Endodermal cell (in vitro differentiated cells): Measurements from ENCODE around the gene DAPK1. TPM values are rescaled to one million over a fixed set of nuclear protein-coding genes. Genes with fewer than 3 reads are reported as not detected.
"Not testable (repeated sequence)": the region's sequence is repeated elsewhere in the genome, so short reads cannot be mapped to it uniquely, and the experiment has no call there.

Experiments
- DNase-seq: peaks from one replicate; pipeline ENCODE4 v3.0.0-alpha.2; 2017
- H3K27ac ChIP-seq: 2 replicates; pipeline ENCODE4 v1.5.1; 2013; ENCODE audit warnings: mild to moderate bottlenecking, low read depth, low read length, moderate library complexity
- H3K27me3 ChIP-seq: 2 replicates; pipeline ENCODE4 v1.6.1; 2013; ENCODE audit warnings: mild to moderate bottlenecking, low read length, moderate library complexity; ENCODE audit not compliant: insufficient read depth, control insufficient read depth, poor library complexity, severe bottlenecking
- H3K36me3 ChIP-seq: 2 replicates; pipeline ENCODE4 v1.7.0; 2013; ENCODE audit warnings: mild to moderate bottlenecking, low read length, moderate library complexity; ENCODE audit not compliant: control insufficient read depth, insufficient read depth
- H3K4me1 ChIP-seq: one replicate; pipeline ENCODE4 v1.7.0; 2013; ENCODE audit warnings: low read length; ENCODE audit not compliant: control insufficient read depth, insufficient read depth
- H3K4me3 ChIP-seq: 2 replicates; pipeline ENCODE4 v1.5.1; 2013; ENCODE audit warnings: mild to moderate bottlenecking, low read length, moderate library complexity
- H3K9ac ChIP-seq: 2 replicates; pipeline ENCODE4 v1.6.1; 2013; ENCODE audit warnings: mild to moderate bottlenecking, low read length, moderate library complexity; ENCODE audit not compliant: poor library complexity, severe bottlenecking; ENCODE audit errors: extremely low read depth
- H3K9me3 ChIP-seq: 2 replicates; pipeline ENCODE4 v1.6.1; 2013; ENCODE audit warnings: mild to moderate bottlenecking, low read length, moderate library complexity; ENCODE audit not compliant: control insufficient read depth
- H3K27ac Mint-ChIP-seq: 2 replicates; pipeline ENCODE4 v1.8.0; 2020; ENCODE audit warnings: mixed read lengths
- H3K27me3 Mint-ChIP-seq: 2 replicates; pipeline ENCODE4 v1.8.0; 2021; ENCODE audit warnings: mild to moderate bottlenecking, mixed read lengths; ENCODE audit not compliant: insufficient read depth
- H3K36me3 Mint-ChIP-seq: 2 replicates; pipeline ENCODE4 v1.8.0; 2020; ENCODE audit warnings: low read depth, mixed read lengths
- H3K4me1 Mint-ChIP-seq: 2 replicates; pipeline ENCODE4 v1.8.0; 2020; ENCODE audit warnings: mixed read lengths
- H3K4me3 Mint-ChIP-seq: 2 replicates; pipeline ENCODE4 v1.8.0; 2020; ENCODE audit warnings: mild to moderate bottlenecking, moderate library complexity, mixed read lengths
- H3K9me3 Mint-ChIP-seq: 2 replicates; pipeline ENCODE4 v1.8.0; 2020; ENCODE audit warnings: mild to moderate bottlenecking, mixed read lengths
- WGBS, 2 experiments: methylation state at CpG; one replicate each; pipeline versions ENCODE4 v1.1.5 to v1.1.7; 2013; ENCODE audit warnings: missing lambda C conversion rate in 2 of 2, mixed read lengths in 1 of 2; ENCODE audit not compliant: insufficient coverage in 1 of 2, insufficient read length in 1 of 2; 5-methylcytosine and 5-hydroxymethylcytosine counted together
- total RNA-seq, 2 donors: library from RNA; stranded (reverse); fragmentation: NEBNext Ultra II Directional in 1 of 2; extraction: Animal tissue kit (Norgen Biotek cat#: 25700) in 1 of 2; gene quantifications; 2 replicates in 1 of 2; 3 replicates in 1 of 2; pipeline ENCODE4 v1.2.1, GENCODE V29; 2021
- TF ChIP-seq, protein P1 (sequence below): fragments of 200-600 bp; sonication (generic); conservative IDR thresholded peaks from 2 replicates; pipeline ENCODE4 v1.5.0; 2021; ENCODE audit warnings: antibody characterized with exemption, mild to moderate bottlenecking

DAPK1 gene
- total RNA-seq, 2 donors from 2014 or later, result 117 to 139 TPM

DNA sequence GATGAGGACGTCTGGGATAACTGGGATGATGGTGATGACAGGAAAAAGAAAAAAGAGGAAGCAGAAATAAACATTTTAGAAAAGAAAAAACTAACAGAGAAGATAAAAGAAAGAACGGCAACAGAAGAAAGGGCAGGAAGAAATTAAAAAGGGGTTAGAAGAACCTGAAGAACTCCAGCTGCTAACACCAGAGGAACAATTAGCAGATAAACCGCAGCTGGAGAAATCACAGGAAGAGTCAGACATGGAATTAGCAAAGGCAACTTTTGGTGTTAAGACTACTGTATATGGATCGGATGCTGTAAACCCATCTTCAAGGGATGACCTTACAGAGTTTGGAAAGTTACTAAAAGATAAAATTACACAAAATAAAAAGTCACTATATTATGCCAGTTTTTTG is 243.7 kb downstream of the DAPK1 start:
- TF ChIP-seq, protein P1, sequence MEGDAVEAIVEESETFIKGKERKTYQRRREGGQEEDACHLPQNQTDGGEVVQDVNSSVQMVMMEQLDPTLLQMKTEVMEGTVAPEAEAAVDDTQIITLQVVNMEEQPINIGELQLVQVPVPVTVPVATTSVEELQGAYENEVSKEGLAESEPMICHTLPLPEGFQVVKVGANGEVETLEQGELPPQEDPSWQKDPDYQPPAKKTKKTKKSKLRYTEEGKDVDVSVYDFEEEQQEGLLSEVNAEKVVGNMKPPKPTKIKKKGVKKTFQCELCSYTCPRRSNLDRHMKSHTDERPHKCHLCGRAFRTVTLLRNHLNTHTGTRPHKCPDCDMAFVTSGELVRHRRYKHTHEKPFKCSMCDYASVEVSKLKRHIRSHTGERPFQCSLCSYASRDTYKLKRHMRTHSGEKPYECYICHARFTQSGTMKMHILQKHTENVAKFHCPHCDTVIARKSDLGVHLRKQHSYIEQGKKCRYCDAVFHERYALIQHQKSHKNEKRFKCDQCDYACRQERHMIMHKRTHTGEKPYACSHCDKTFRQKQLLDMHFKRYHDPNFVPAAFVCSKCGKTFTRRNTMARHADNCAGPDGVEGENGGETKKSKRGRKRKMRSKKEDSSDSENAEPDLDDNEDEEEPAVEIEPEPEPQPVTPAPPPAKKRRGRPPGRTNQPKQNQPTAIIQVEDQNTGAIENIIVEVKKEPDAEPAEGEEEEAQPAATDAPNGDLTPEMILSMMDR, result no peak
- 83 to 86% methylated on average over 2 to 4 of the region's 4 CpGs for WGBS, 2 experiments

DNA sequence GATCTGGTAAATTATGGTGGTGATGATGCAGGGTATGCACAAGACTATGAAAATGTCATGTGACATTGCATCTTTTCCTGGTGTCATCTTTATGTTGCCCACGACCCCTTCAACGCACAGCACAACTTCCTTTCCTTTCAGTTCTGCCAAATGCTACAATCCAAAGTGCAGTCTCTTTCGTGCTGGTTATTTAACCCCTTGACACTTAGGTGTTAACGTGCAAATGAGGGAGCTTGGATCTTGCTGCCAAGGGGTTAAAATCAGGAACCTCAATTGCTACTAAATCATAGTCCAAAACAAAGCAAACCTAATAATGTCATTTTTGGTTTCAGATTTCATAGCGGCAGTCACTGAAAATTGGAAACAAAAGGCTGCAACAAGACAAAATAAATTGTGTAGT is 244.2 kb downstream of the DAPK1 start:
- H3K4me3 ChIP-seq, result no peak overlapping the region
- no peak overlapping the region for H3K27ac ChIP-seq
- no peaks in the 10 kb centered on the region for H3K27me3 ChIP-seq
- Mint-ChIP-seq H3K4me3 (no peak overlapping the region), H3K9me3 (peaks cover 34% of the 10 kb centered on the region), H3K36me3 (no peaks in the 10 kb centered on the region), H3K4me1 (no peaks in the 10 kb centered on the region), H3K27me3 (no peaks in the 10 kb centered on the region), H3K27ac (no peak overlapping the region)
- TF ChIP-seq, protein P1, result no peak
- no peaks in the 10 kb centered on the region for H3K36me3 ChIP-seq
- H3K9ac ChIP-seq, result no peak overlapping the region
- 78 to 86% methylated on average over 4 to 5 of the region's 5 CpGs for WGBS, 2 experiments
- DNase-seq, result no peak
- peaks cover 15% of the 10 kb centered on the region for H3K9me3 ChIP-seq
- no peaks in the 10 kb centered on the region for H3K4me1 ChIP-seq

More for the DNA sequence above, 243.7 kb downstream of the DAPK1 start:
- Mint-ChIP-seq H3K36me3 (no peaks in the 10 kb centered on the region), H3K4me3 (no peak overlapping the region), H3K27ac (no peak overlapping the region), H3K27me3 (no peaks in the 10 kb centered on the region), H3K4me1 (no peaks in the 10 kb centered on the region), H3K9me3 (peaks cover 34% of the 10 kb centered on the region)
- H3K9me3 ChIP-seq, result peaks cover 15% of the 10 kb centered on the region
- no peak for DNase-seq
- no peak overlapping the region for H3K4me3 ChIP-seq
- H3K36me3 ChIP-seq, result no peaks in the 10 kb centered on the region
- no peak overlapping the region for H3K27ac ChIP-seq
- no peak overlapping the region for H3K9ac ChIP-seq
- no peaks in the 10 kb centered on the region for H3K4me1 ChIP-seq
- no peaks in the 10 kb centered on the region for H3K27me3 ChIP-seq

DNA sequence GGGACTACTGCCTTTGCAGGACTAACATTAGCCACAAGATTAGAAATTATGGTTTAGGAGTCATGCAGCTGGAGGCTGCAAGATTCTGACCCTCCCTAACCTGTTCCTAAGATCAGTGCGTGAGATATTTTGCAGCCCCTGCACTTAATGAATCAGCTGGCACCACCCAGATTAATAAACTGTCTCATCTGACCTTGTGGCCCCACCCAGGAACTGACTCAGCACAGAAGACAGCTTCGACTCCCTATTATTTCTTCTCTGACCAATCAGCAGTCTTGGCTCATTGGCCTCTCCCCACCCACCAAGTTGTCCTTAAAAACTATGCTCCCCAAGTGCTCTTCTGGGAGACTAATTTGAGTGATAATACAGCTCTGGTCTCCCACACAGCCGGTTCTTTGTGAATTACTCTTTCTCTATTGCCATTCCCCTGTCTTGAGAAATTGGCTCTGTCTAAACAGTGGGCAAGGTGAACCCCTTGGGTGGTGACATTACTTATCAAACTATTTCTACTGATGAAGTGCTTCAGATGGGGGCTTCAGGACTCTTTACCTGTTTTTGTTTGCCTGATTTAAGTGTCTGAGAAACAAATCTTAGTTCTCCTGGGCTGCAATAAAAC is 245.3 kb downstream of the DAPK1 start:
- Mint-ChIP-seq H3K9me3 (peaks cover 30% of the 10 kb centered on the region), H3K36me3 (no peaks in the 10 kb centered on the region), H3K4me1 (no peaks in the 10 kb centered on the region), H3K27ac (no peak overlapping the region), H3K4me3 (no peak overlapping the region), H3K27me3 (no peaks in the 10 kb centered on the region)
- no peaks in the 10 kb centered on the region for H3K27me3 ChIP-seq
- no peak for DNase-seq
- H3K36me3 ChIP-seq, result no peaks in the 10 kb centered on the region
- no peak overlapping the region for H3K4me3 ChIP-seq
- no peak overlapping the region for H3K27ac ChIP-seq
- H3K9ac ChIP-seq, result no peak overlapping the region
- peaks cover 15% of the 10 kb centered on the region for H3K9me3 ChIP-seq
- TF ChIP-seq, protein P1, result no peak
- WGBS, 2 experiments, result 83 to 91% methylated on average over 1 to 3 of the region's 3 CpGs
- no peaks in the 10 kb centered on the region for H3K4me1 ChIP-seq

DNA sequence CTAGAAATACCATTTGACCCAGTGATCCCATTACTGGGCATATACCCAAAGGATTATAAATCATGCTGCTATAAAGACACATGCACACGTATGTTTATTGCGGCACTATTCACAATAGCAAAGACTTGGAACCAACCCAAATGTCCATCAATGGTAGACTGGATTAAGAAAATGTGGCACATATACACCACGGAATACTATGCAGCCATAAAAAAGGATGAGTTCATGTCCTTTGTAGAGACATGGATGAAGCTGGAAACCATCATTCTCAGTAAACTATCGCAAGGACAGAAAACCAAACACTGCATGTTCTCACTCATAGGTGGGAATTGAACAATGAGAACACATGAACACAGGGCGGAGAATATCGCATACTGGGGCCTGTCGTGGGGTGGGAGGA is 246.6 kb downstream of the DAPK1 start:
- peaks cover 23% of the 10 kb centered on the region for H3K9me3 Mint-ChIP-seq
- H3K9ac ChIP-seq, H3K36me3 ChIP-seq, H3K4me3 ChIP-seq, H3K4me1 Mint-ChIP-seq, DNase-seq, H3K27me3 Mint-ChIP-seq, H3K36me3 Mint-ChIP-seq, H3K27ac ChIP-seq, H3K27ac Mint-ChIP-seq, H3K4me3 Mint-ChIP-seq, H3K4me1 ChIP-seq, H3K27me3 ChIP-seq: not testable (repeated sequence)
- WGBS, 2 experiments, result 94% methylated on average over 3 of the region's 7 CpGs; no CpG with 5 or more reads in 1 of the 2 experiments
- H3K9me3 ChIP-seq, result peaks cover 12% of the 10 kb centered on the region
